Epithelial cell of esophagus (primary cell): ENCODE measurements around the gene PTTG1IP.
"Not testable (repeated sequence)": the region's sequence is repeated elsewhere in the genome, so short reads cannot be mapped to it uniquely, and the experiment has no call there.

Experiments used
- DNase-seq: peaks from one replicate; pipeline ENCODE4 v3.0.0; 2010; ENCODE audit warnings: low read depth
- H3K4me3 ChIP-seq: 2 replicates; pipeline ENCODE4 v1.5.1; 2011; ENCODE audit warnings: mild to moderate bottlenecking, low read length, control low read depth
- CTCF ChIP-seq: IDR thresholded peaks from 2 replicates; pipeline ENCODE4 v1.5.1; 2011; ENCODE audit warnings: low read depth, mild to moderate bottlenecking, low read length, control low read depth, inconsistent platforms; ENCODE audit not compliant: insufficient read depth; ENCODE audit errors: missing control alignments

The PTTG1IP gene

GRCh38 chr21:44918107-44918470 lies 44.6 kb upstream of the PTTG1IP start:
- H3K4me3 ChIP-seq, result no peak overlapping the region
- no peak for TF ChIP-seq CTCF
- no peak for DNase-seq

DNA sequence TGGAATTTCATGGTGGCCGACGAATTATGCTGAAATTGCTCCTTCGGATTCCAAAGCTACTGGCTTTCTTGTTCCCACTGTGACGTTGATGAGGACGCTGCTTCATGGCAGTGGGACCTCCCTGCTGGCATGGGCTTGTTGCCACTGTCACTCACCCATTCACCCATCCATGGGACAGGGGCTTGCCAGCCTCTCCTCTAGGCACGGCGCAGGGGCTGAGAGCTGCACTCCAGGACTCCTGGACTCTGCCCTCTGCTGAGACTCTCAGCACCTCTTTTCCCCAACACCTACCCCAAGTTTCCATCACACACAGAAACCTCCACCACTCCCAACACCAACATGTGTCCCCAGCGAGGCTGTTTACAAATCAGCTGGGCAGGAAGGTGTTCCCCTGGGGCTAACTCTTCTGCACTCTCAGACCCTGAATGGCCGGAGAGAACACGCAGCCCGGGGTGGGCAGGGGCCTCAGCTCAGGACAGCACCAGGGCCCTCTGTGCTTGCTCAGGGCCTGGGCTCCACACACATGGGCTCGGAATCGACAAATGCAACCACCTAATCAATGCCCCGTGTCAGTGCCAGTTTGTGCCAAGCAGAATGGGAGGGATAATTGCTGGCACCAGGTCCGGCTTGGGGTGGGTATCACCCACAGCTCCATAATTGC lies 44.1 kb upstream of the PTTG1IP start:
- no peak for DNase-seq
- no peak for TF ChIP-seq CTCF
- H3K4me3 ChIP-seq, result no peak overlapping the region

DNA sequence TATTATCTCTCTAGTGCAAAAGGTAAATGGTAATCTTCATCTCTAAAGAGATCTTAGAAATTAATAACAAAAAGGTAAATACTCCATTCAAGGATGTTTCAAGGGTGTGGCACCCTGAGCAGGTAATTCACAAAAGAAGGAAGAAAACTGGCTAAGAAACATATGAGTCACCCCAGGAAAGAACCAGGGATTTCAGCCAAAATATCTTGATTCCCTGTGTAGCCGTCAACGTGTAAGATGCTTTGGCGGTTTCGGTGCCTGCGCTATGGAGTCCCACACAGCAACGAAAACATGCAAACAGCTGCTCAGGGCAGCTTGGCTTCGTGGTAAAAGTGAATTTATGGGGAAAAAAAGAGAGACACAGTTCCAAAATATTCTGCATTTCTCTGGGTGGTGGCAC lies 43.5 kb upstream of the PTTG1IP start:
- peak; percentile 81 for DNase-seq
- no peak for TF ChIP-seq CTCF
- H3K4me3 ChIP-seq, result no peak overlapping the region

- DNase-seq, result no peak
- TF ChIP-seq CTCF, result no peak
- H3K4me3 ChIP-seq, result no peak overlapping the region
Observed at GRCh38 chr21:44914176-44914874, 40.8 kb upstream of the PTTG1IP start.

DNA sequence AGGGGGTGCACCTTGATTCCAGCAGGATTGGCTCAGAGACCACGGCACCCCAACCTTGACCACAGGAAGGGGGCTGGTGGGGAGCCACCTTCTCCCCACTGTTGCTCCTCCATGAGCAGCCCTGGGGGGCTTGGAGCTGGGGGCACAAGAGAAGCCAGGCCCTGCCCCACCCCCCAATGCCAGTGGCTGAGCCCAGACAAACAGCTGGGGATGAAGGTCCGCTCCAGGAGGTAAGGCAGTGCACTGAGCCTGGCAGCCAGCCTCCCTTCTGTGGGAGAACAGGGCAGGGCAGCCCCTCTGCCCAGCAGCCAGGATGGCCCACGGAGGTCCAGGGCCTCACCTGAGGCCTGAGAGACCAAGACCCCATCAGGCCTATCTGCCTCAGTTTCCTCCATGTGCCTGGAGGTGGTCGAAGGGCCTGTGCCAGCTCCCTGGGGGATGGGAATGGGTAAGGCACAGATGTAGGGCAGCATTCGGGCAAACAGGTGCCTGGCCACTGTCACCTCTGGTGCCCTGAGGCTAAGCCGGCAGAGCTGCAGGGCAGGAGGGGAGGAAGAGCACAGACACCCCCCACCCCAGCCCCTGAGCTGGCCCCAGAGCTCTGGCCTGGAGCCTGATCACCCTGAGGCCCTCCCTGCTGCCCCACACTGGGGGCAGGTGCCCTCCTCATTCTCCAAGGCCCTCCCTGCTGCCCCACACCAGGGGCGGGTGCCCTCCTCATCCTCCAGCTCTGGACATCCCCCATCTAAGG lies 40.1 kb upstream of the PTTG1IP start:
- H3K4me3 ChIP-seq, result no peak overlapping the region
- no peak for TF ChIP-seq CTCF
- DNase-seq, result no peak

DNA sequence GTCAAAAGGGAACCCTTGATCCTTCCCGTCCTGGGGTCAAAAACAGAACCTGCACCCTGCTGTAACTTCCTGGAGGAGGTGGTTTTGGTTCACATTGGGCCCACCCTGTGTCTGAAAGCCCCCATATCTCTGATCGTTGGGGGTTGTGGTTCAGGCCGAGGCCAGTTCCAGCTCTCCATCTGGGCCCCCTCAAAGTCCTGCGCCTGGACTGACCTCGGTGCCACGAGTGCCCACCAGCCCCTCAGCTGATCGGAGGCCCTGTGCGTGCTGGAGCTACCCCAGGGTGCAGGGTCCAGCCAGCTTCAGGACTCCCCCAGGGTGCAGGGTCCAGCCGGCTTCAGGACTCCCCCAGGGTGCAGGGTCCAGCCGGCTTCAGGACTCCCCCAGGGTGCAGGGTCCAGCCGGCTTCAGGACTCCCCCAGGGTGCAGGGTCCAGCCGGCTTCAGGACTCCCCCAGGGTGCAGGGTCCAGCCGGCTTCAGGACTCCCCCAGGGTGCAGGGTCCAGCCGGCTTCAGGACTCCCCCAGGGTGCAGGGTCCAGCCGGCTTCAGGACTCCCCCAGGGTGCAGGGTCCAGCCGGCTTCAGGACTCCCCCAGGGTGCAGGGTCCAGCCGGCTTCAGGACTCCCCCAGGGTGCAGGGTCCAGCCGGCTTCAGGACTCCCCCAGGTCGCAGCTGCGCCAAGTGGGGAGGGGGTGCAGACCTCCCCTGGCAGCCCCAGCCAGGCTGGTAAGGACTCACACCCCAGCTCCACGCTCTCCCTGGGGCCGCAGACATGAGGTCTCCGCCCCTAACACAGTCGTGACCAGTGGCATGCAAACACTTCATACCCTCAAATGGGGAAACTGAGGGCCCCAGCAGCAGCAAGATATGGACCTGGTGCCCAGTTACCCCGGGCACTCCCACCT lies 39.3 kb upstream of the PTTG1IP start:
- DNase-seq, H3K4me3 ChIP-seq: not testable (repeated sequence)

GRCh38 chr21:44912158-44912473 lies 38.6 kb upstream of the PTTG1IP start:
- H3K4me3 ChIP-seq, result no peak overlapping the region
- no peak for DNase-seq
- TF ChIP-seq CTCF, result no peak
